Neural progenitor cell (in vitro differentiated cells): ENCODE results near the gene ENDOG. TPM values are rescaled to one million over a fixed set of nuclear protein-coding genes. Genes with fewer than 3 reads are reported as not detected.
"Not testable (repeated sequence)": the region's sequence is repeated elsewhere in the genome, so short reads cannot be mapped to it uniquely, and the experiment has no call there.

Source experiments
- DNase-seq: peaks from one replicate; pipeline ENCODE4 v3.0.0-alpha.2; 2016; ENCODE audit warnings: low spot score
- H2AFZ ChIP-seq: fragments of 200-600 bp; sonication (generic); replicated peaks from 2 replicates; pipeline ENCODE4 v1.6.1; 2016; ENCODE audit warnings: antibody characterized with exemption
- H3F3A ChIP-seq: fragments of 200-600 bp; sonication (generic); 2 replicates; pipeline ENCODE4 v1.6.1; 2016; ENCODE audit warnings: antibody characterized with exemption, low read depth
- H3K27ac ChIP-seq: fragments of 200-600 bp; sonication (generic); 2 replicates; pipeline ENCODE4 v1.5.1; 2016; ENCODE audit warnings: mild to moderate bottlenecking
- H3K27me3 ChIP-seq: fragments of 200-600 bp; sonication (generic); 2 replicates; pipeline ENCODE4 v1.6.1; 2016; ENCODE audit warnings: mild to moderate bottlenecking, moderate library complexity
- H3K36me3 ChIP-seq: fragments of 200-600 bp; sonication (generic); 2 replicates; pipeline ENCODE4 v1.5.1; 2016
- H3K4me1 ChIP-seq: fragments of 200-600 bp; sonication (generic); 2 replicates; pipeline ENCODE4 v1.6.1; 2016; ENCODE audit warnings: mixed run types
- H3K4me2 ChIP-seq: fragments of 200-600 bp; sonication (generic); 2 replicates; pipeline ENCODE4 v1.6.1; 2016
- H3K4me3 ChIP-seq: fragments of 200-600 bp; sonication (generic); 2 replicates; pipeline ENCODE4 v1.5.1; 2016
- H3K79me2 ChIP-seq: fragments of 200-600 bp; sonication (generic); 2 replicates; pipeline ENCODE4 v1.6.1; 2016; ENCODE audit warnings: low read depth
- H3K9ac ChIP-seq: fragments of 200-600 bp; sonication (generic); 2 replicates; pipeline ENCODE4 v1.6.1; 2016
- H3K9me3 ChIP-seq: fragments of 200-600 bp; sonication (generic); 2 replicates; pipeline ENCODE4 v1.5.1; 2016; ENCODE audit warnings: low read depth
- H4K20me1 ChIP-seq: fragments of 200-600 bp; sonication (generic); 2 replicates; pipeline ENCODE4 v1.6.1; 2016; ENCODE audit warnings: low read depth
- H3K27ac Mint-ChIP-seq: 3 replicates; pipeline ENCODE4 v1.8.0; 2021; ENCODE audit warnings: mixed read lengths
- H3K27me3 Mint-ChIP-seq: 2 replicates; pipeline ENCODE4 v1.8.0; 2022; ENCODE audit warnings: low read depth, mild to moderate bottlenecking, inconsistent platforms, moderate library complexity, mixed read lengths; ENCODE audit not compliant: insufficient read depth
- H3K36me3 Mint-ChIP-seq: 3 replicates; pipeline ENCODE4 v1.8.0; 2021; ENCODE audit warnings: mixed read lengths
- H3K4me1 Mint-ChIP-seq: 3 replicates; pipeline ENCODE4 v1.8.0; 2021; ENCODE audit warnings: mixed read lengths
- H3K4me3 Mint-ChIP-seq: 3 replicates; pipeline ENCODE4 v1.8.0; 2021; ENCODE audit warnings: mild to moderate bottlenecking, moderate library complexity, mixed read lengths
- H3K9me3 Mint-ChIP-seq: 3 replicates; pipeline ENCODE4 v1.8.0; 2020; ENCODE audit warnings: mixed read lengths
- EZH2 ChIP-seq: fragments of 200-600 bp; sonication (generic); IDR thresholded peaks from 2 replicates; pipeline ENCODE4 v1.6.1; 2017; ENCODE audit warnings: antibody characterized with exemption, mild to moderate bottlenecking, moderate library complexity
- EZH2phosphoT487 ChIP-seq: fragments of 200-600 bp; sonication (generic); IDR thresholded peaks from 2 replicates; pipeline ENCODE4 v1.6.1; 2017; ENCODE audit warnings: antibody characterized with exemption
- total RNA-seq: library from RNA; depleted of rRNA; stranded (reverse); fragments of >200 nt; gene quantifications from 2 replicates; pipeline ENCODE4 v1.2.3, GENCODE V29; 2015; ENCODE audit warnings: low replicate concordance
- TF ChIP-seq, protein P1 (sequence below): fragments of 200-600 bp; sonication (generic); IDR thresholded peaks from 2 replicates; pipeline ENCODE4 v1.5.1; 2017; ENCODE audit warnings: antibody characterized with exemption, mild to moderate bottlenecking

The ENDOG gene
- total RNA-seq, 1 donor from 2014 or later = 3.2 TPM

DNA sequence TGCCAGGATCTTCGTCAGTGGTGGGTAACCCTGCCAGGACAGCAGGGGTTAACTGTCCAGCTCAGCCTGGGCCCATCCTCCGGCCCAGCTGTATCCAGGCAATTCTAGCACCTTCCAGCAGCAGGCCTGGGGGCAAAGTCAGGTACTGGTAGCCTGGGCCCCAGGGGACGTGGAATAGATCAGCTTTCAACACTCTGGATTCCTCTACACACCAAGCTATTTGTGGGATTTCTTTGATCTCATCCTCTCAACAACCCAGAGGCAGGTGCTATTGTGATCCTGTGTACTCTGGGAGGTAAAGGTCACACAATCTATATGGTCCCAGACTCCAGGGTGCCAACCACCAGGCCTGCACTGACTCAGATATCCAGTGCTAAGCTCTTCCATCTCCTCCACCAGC is 20.0 kb downstream of the ENDOG start:
- no peaks in the 10 kb centered on the region for H3K36me3 ChIP-seq
- TF ChIP-seq, protein P1, sequence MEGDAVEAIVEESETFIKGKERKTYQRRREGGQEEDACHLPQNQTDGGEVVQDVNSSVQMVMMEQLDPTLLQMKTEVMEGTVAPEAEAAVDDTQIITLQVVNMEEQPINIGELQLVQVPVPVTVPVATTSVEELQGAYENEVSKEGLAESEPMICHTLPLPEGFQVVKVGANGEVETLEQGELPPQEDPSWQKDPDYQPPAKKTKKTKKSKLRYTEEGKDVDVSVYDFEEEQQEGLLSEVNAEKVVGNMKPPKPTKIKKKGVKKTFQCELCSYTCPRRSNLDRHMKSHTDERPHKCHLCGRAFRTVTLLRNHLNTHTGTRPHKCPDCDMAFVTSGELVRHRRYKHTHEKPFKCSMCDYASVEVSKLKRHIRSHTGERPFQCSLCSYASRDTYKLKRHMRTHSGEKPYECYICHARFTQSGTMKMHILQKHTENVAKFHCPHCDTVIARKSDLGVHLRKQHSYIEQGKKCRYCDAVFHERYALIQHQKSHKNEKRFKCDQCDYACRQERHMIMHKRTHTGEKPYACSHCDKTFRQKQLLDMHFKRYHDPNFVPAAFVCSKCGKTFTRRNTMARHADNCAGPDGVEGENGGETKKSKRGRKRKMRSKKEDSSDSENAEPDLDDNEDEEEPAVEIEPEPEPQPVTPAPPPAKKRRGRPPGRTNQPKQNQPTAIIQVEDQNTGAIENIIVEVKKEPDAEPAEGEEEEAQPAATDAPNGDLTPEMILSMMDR = no peak
- TF ChIP-seq EZH2phosphoT487 (no peak), EZH2 (no peak)
- H3K4me3 ChIP-seq = no peak overlapping the region
- no peak overlapping the region for H3K4me3 Mint-ChIP-seq
- no peaks in the 10 kb centered on the region for H4K20me1 ChIP-seq
- no peaks in the 10 kb centered on the region for H3K4me1 ChIP-seq
- H3F3A ChIP-seq = no peaks in the 10 kb centered on the region
- peaks cover 5% of the 10 kb centered on the region for H3K27me3 Mint-ChIP-seq
- no peak overlapping the region for H3K27ac Mint-ChIP-seq
- H3K9me3 Mint-ChIP-seq = no peaks in the 10 kb centered on the region
- H3K27me3 ChIP-seq = no peaks in the 10 kb centered on the region
- peaks cover 3% of the 10 kb centered on the region for H3K4me1 Mint-ChIP-seq
- DNase-seq = no peak
- peaks cover 3% of the 10 kb centered on the region for H3K36me3 Mint-ChIP-seq
- no peak overlapping the region for H3K27ac ChIP-seq
- H3K9ac ChIP-seq = no peak overlapping the region
- H3K4me2 ChIP-seq = no peak overlapping the region
- no peaks in the 10 kb centered on the region for H3K9me3 ChIP-seq
- no peak overlapping the region for H2AFZ ChIP-seq
- H3K79me2 ChIP-seq = no peaks in the 10 kb centered on the region

DNA sequence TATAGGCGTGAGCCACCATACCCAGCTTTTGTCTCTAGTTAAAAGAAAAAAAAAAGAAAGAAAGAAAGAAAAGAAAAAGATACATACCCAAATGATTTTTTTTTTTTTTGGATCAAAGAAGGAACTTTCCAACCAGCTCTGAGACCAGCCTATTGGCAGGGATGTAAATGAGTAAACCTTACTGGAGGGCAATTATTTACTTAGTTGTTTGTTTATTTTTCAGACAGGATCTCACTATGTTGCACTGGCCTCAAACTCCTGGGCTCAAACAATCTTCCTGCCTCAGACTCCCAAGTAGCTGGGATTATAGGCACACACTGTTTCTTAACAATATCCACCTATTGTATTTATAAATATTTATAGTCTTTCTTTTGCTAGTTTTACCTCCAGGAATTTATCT is 22.2 kb downstream of the ENDOG start:
- Mint-ChIP-seq H3K27ac (no peak overlapping the region), H3K9me3 (no peaks in the 10 kb centered on the region), H3K4me1 (peaks cover 3% of the 10 kb centered on the region), H3K27me3 (peaks cover 5% of the 10 kb centered on the region), H3K36me3 (no peaks in the 10 kb centered on the region), H3K4me3 (no peak overlapping the region)
- Histone ChIP-seq H3K27me3 (no peaks in the 10 kb centered on the region), H3K27ac (no peak overlapping the region), H3K9me3 (no peaks in the 10 kb centered on the region), H3K4me3 (no peak overlapping the region), H3K4me2 (no peak overlapping the region), H4K20me1 (no peaks in the 10 kb centered on the region), H3K36me3 (no peaks in the 10 kb centered on the region), H3K4me1 (no peaks in the 10 kb centered on the region), H3K79me2 (no peaks in the 10 kb centered on the region), H3K9ac (no peak overlapping the region), H3F3A (no peaks in the 10 kb centered on the region), H2AFZ (no peak overlapping the region)
- DNase-seq = no peak
- no peak for TF ChIP-seq EZH2
- no peak for TF ChIP-seq EZH2phosphoT487

DNA sequence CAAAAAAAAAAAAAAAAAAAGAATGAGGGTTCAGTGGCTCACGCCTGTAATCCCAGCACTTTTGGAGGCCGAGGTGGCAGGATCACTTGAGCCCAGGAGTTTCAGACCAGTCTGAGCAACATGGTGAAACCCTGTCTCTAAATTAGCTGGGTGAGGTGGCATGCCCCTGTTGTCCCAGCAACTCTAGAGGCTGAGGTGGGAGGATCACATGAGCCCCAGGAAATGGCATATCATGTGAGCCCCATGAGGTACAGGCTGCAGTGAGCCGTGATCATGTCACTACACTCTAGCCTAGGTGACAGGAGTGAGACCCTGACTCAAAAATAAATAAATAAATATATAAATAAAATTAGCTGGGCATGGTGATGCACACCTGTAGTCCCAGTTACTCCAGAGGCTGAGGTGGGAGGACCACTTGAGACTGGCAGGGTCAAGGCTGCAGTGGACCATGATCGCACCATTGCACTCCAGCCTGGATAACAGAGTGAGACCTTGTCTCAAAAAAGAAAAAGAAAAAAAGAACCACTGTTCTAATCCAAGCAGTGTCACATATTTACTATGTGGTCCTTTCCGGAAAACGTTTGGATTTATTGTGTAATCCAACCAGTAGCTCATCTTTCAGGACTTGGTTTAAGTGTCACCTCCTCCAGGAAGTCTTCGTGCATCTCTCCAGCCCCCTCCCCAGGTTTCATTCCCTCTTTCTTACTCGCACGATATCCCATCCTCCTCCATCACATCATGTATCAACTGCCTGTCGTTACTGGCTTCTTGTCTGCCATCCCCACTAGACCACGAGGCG is 23.6 kb downstream of the ENDOG start:
- no peaks in the 10 kb centered on the region for H3K9me3 ChIP-seq
- H3K9ac ChIP-seq = no peak overlapping the region
- Mint-ChIP-seq H3K9me3 (no peaks in the 10 kb centered on the region), H3K27me3 (peaks cover 5% of the 10 kb centered on the region), H3K27ac (no peak overlapping the region), H3K4me3 (no peak overlapping the region), H3K4me1 (peaks cover 3% of the 10 kb centered on the region), H3K36me3 (no peaks in the 10 kb centered on the region)
- no peak for DNase-seq
- H3K27ac ChIP-seq = no peak overlapping the region
- no peaks in the 10 kb centered on the region for H3K27me3 ChIP-seq
- H3F3A ChIP-seq = no peaks in the 10 kb centered on the region
- no peaks in the 10 kb centered on the region for H4K20me1 ChIP-seq
- H3K4me2 ChIP-seq = no peak overlapping the region
- no peak overlapping the region for H3K4me3 ChIP-seq
- H3K36me3 ChIP-seq = no peaks in the 10 kb centered on the region
- no peaks in the 10 kb centered on the region for H3K4me1 ChIP-seq
- TF ChIP-seq EZH2phosphoT487 (no peak), EZH2 (no peak)
- TF ChIP-seq, protein P1 = no peak
- no peaks in the 10 kb centered on the region for H3K79me2 ChIP-seq
- no peak overlapping the region for H2AFZ ChIP-seq

DNA sequence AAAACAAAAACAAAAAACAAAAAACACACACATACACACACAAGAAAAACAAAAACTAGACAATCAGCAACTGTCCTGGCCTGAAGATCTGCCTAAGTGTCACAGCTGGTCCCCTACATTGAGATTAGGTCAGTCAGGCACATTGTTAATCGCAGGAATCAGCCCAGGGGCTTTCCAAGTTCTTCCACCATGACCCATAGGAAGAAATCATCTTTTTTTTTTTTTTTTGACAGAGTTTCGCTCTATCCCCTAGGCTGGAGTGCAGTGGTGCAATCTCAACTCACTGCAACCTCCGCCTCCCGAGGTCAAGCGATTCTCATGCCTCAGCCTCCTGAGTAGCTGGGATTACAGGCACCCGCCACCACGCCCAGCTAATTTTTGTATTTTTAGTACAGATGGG is 24.9 kb downstream of the ENDOG start:
- H3K36me3 ChIP-seq, H3K4me1 Mint-ChIP-seq, H3K4me3 Mint-ChIP-seq: not testable (repeated sequence)

More for the DNA sequence above, 24.9 kb downstream of the ENDOG start:
- not testable (repeated sequence) for H3K9me3 Mint-ChIP-seq, H3K27ac Mint-ChIP-seq, H2AFZ ChIP-seq, H3F3A ChIP-seq, H3K79me2 ChIP-seq, H4K20me1 ChIP-seq, H3K4me2 ChIP-seq, H3K4me1 ChIP-seq, H3K9ac ChIP-seq, H3K36me3 Mint-ChIP-seq, H3K27ac ChIP-seq, H3K4me3 ChIP-seq, DNase-seq, H3K9me3 ChIP-seq, H3K27me3 Mint-ChIP-seq, H3K27me3 ChIP-seq
